Chondrocyte (in vitro differentiated cells): ENCODE results near the gene CCDC116. TPM values are rescaled to one million over a fixed set of nuclear protein-coding genes. Genes with fewer than 3 reads are reported as not detected.
A peak's percentile ranks its signal among the peaks of the same experiment; 100 is the strongest.
"Not testable (repeated sequence)": the region's sequence is repeated elsewhere in the genome, so short reads cannot be mapped to it uniquely, and the experiment has no call there.

Experiments used
- DNase-seq: peaks from one replicate; pipeline ENCODE4 v3.0.0; 2021; ENCODE audit warnings: mixed read lengths, low spot score
- H3K27ac Mint-ChIP-seq: one replicate; pipeline ENCODE4 v1.8.0; 2021; ENCODE audit warnings: mild to moderate bottlenecking, moderate library complexity, mixed read lengths; ENCODE audit not compliant: unreplicated experiment
- H3K27me3 Mint-ChIP-seq: 2 replicates; pipeline ENCODE4 v1.8.0; 2021; ENCODE audit warnings: low read depth, mixed read lengths
- H3K36me3 Mint-ChIP-seq: 2 replicates; pipeline ENCODE4 v1.8.0; 2021; ENCODE audit warnings: low read depth, mixed read lengths
- H3K4me1 Mint-ChIP-seq: 2 replicates; pipeline ENCODE4 v1.8.0; 2021; ENCODE audit warnings: low read depth, mild to moderate bottlenecking, mixed read lengths
- H3K4me3 Mint-ChIP-seq: one replicate; pipeline ENCODE4 v1.8.0; 2021; ENCODE audit warnings: mild to moderate bottlenecking, moderate library complexity, mixed read lengths; ENCODE audit not compliant: unreplicated experiment
- H3K9me3 Mint-ChIP-seq: 2 replicates; pipeline ENCODE4 v1.8.0; 2021; ENCODE audit warnings: low read depth, mixed read lengths
- CTCF ChIP-seq: fragments of 200-600 bp; sonication (generic); IDR thresholded peaks from 2 replicates; pipeline ENCODE4 v1.5.0; 2021; ENCODE audit warnings: antibody characterized with exemption, mild to moderate bottlenecking, moderate library complexity
- total RNA-seq: library from RNA; stranded (reverse); gene quantifications from 3 replicates; pipeline ENCODE4 v1.2.1, GENCODE V29; 2021

The CCDC116 gene
- total RNA-seq, 1 donor from 2014 or later: 0.47 TPM

- Mint-ChIP-seq H3K4me3 (no peak overlapping the region), H3K9me3 (no peaks in the 10 kb centered on the region), H3K36me3 (peaks cover 6% of the 10 kb centered on the region), H3K27ac (no peak overlapping the region), H3K4me1 (peaks cover 25% of the 10 kb centered on the region), H3K27me3 (no peaks in the 10 kb centered on the region)
- DNase-seq: no peak
- no peak for TF ChIP-seq CTCF
Measured at GRCh38 chr22:21603973-21604372, 28.6 kb upstream of the CCDC116 start.

GRCh38 chr22:21605887-21606564, 26.5 kb upstream of the CCDC116 start:
- Mint-ChIP-seq H3K9me3 (no peaks in the 10 kb centered on the region), H3K27me3 (no peaks in the 10 kb centered on the region), H3K27ac (no peak overlapping the region), H3K4me3 (no peak overlapping the region), H3K36me3 (peaks cover 4% of the 10 kb centered on the region), H3K4me1 (peaks cover 16% of the 10 kb centered on the region)
- no peak for TF ChIP-seq CTCF
- DNase-seq: no peak

- H3K27me3 Mint-ChIP-seq: no peaks in the 10 kb centered on the region
- H3K27ac Mint-ChIP-seq: peak overlapping the region; percentile 45
- TF ChIP-seq CTCF: no peak
- H3K4me3 Mint-ChIP-seq: no peak overlapping the region
- DNase-seq: no peak
- H3K4me1 Mint-ChIP-seq: peaks cover 16% of the 10 kb centered on the region
- H3K9me3 Mint-ChIP-seq: no peaks in the 10 kb centered on the region
- H3K36me3 Mint-ChIP-seq: peaks cover 8% of the 10 kb centered on the region
Measured at GRCh38 chr22:21606775-21607174, 25.8 kb upstream of the CCDC116 start.

- not testable (repeated sequence) for H3K27ac Mint-ChIP-seq, DNase-seq, H3K4me3 Mint-ChIP-seq, H3K9me3 Mint-ChIP-seq, H3K36me3 Mint-ChIP-seq, H3K27me3 Mint-ChIP-seq
- peaks cover 16% of the 10 kb centered on the region for H3K4me1 Mint-ChIP-seq
Measured at GRCh38 chr22:21609556-21610157, 22.9 kb upstream of the CCDC116 start.

GRCh38 chr22:21611210-21611977, 21.2 kb upstream of the CCDC116 start:
- peak overlapping the region; percentile 55 for H3K27ac Mint-ChIP-seq
- H3K4me1 Mint-ChIP-seq: peaks cover 10% of the 10 kb centered on the region
- H3K4me3 Mint-ChIP-seq: no peak overlapping the region
- H3K36me3 Mint-ChIP-seq: peaks cover 9% of the 10 kb centered on the region
- no peaks in the 10 kb centered on the region for H3K27me3 Mint-ChIP-seq
- TF ChIP-seq CTCF: no peak
- no peaks in the 10 kb centered on the region for H3K9me3 Mint-ChIP-seq
- DNase-seq: no peak
